Retina (tissue), 1 donor: Measurements from ENCODE around the gene TXNDC11.
A peak's percentile ranks its signal among the peaks of the same experiment; 100 is the strongest.

Source experiments
- DNase-seq: peaks from one replicate; pipeline ENCODE4 v3.0.0-alpha.2; 2016

The TXNDC11 gene

DNA sequence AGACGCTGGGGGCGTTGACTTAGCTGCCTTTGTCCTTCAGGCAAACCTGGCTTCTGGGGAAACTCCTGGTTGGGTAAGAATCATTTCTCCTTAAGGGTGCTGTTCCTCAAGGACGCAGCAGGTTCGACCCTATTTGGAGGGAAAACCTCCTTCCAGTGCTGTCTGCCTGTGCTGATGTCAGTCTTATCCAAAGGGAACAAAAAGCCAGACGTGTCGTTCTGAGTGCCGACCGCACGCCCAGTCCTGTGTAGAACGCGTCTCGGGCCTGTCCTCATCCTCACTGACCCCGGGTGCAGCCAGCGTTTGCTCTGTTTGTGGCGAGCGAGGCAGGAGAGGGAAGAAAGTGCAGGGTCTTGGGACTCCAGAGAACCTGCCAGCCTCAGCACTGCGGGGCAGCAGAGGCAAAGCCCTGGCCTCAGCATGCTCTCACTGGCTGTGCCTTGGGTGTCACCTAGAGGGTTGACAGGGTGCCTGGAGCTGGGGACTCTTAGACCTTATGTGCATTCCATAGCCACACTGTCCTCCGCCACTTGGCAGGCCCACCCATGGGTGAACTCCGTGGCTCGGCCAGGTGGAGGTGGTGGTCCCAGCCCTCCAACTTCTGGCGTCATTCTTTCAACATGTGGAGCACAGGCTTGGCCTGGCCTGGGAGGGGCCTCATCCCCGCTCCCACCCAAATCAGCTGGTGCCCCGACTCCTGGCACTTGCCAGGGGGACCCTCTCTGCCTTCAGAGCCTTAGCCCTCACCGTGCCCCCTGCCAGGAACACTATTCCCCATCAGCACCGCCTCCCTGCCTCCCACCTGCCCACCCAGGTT lies 68.4 kb downstream of the TXNDC11 start:
- peak; percentile 5 for DNase-seq

DNA sequence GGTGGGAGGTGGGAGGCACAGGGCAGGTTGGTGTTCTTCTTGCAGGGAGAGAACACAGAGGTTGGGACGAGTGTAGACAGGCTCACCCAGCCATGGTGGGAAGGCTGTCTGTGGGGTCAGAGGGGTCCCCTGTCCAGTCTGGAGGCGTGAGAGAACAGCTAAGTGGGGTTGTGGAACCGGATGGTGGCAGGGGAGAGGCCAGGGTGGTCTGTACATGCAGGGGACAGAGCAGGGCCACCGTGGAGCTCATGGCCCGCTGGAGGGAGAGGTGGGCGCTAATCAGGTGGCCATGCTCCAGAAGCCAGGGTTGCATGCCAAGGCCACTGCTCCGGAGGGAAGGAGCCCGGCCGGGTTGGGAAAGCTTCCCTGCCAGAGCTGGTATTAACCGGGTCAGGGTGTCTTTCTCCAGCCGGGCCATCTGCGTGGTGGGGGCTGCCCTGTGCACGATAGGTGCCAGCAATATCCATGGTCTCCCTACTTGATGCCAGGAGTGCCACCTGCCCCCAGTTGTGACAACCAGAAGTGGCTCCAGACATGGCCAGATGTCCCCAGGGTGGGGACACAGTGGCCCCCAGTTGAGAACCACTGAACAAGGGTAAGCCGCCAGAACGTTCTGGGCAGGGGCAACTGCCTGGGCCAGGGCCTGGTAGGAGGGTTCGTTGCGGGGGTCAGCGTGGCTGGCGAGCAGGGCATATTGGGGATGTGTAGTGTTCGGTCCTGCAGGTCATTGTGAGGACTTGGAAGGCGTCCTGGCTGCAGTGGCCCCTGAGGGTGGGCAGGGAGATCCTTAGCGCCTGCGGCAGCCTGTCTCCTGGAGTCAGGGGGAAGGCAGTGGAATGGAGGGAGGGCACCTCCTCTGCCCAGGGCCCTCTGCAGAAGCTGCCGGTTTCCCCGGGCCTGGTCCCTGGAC lies 69.3 kb downstream of the TXNDC11 start:
- peak; percentile 10 for DNase-seq

DNA sequence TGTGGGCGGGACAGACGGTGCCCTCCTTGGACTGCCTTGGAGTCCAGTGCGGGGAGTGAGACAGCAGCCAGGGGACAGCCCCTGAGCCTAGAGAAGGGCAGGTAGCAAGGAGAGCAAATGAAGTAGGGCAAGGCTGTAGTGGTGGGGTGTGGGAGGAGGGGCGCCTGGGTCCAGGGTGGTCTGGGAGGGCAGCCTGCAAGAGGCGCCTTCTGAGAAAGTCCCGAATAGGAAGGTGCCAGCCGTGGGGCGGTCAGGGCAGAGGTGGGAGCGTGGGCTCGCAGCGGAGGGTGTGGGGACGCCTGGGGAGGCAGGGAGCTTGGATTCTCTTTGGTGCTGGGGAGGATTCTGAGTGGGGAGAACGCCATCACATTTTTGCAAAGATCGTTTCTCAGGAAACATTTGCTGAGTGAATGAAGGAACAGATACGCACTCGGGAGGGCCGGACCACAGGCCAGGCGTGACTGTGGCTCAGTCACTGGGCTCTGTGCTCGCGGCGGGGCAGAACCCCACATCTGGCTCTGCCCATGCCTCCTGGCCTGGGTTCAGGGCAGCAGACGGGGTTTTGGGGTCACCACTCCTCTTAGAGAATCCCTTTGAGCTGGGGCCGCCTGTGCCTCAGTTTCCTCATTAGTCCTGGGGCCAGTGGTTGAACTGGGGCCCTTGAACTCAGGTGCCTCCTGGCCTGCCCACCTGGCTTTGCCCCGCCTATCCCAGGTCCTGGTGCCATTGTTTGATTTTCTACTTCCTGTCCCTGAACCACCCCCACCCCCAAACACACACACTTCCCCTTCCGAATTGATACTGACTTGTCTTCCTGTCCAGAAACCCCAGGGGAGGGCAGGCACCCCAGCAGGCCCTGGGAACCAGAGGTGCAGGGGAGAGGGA lies 70.2 kb downstream of the TXNDC11 start:
- no peak for DNase-seq

DNA sequence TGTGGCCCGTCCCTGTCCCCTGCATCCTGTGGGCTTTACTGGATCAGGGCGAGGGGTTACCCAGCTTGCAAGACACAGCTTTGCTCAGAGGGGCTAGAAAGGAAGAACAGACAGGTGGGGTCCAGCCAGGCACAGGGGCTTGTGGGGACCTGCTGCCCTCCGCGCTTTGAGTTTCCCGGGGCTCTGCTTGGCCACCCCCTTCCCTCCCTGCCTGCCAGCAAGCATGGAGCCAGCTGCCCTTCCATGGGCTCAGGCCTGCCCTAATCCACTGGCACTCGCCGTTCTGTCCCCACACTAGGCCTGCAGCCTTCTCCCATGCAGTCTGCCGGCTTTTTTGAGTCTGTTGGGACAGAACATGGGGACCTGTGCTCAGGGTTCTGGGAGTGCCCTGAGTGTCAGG lies 71.0 kb downstream of the TXNDC11 start:
- no peak for DNase-seq

DNA sequence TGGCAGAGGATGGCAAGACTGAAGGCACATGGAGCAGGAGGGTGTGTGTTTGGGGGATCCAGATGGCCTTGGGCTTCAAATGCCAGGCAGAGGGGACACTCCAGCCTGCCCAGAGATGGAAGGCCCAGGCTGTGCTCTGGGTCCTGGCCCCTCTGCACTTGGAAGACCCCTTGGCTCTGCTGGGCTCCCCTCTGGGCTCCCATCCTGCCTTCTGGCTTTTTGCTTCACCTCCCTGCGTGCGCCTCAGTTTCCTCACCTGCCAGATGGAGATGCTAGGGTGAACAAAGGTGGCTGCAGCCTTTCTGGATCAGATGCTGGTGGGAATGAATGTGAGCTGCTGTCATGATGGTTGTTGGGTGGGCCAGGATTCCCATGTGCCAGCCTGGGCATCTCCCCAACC lies 71.4 kb downstream of the TXNDC11 start:
- no peak for DNase-seq

DNA sequence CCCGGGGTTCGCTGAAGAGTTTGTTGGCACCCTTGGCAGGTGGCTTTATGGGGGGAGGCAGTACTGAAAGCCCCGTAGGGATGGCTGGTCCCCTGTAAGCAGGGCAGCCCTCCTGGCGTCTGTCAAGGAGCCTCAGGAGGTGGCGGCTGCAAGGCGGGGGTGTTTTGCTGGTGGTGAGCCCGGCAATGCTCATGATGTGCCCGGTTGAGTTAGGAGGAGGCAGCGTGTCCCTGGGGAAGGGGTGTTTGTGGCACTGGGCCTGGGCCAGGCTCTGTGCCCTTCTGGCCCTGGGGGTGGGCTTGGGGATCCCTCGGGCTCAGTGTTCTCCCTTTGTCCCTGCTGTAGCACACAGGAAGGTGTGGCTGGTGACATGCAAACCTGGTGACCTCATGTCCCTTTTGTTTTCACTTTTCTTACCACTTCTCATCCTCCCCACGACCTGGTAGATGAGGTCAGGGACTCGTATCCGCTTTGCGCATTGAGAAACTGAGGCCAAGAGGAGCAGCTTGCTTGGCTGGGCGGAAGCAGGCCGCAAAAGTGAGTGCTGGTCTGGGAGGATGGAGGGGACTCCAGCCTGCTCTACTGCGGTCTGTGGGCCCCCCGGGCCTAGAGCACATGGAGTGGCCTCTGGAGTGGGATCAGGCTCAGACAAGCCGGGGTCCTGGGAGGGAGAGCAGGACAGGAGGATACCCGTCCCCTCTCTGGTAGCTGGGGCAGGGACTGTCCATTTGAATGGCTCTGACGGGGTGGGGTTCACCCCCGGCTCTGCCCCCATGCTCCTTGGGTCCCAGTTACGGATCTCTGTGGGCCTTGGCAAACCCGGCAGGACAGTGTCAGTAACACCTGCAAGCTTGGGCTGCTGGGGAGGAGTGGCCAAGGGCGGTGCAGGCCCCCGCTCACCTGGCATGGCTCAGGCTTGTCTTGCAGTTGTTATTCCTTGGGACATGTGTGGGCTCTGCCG lies 72.2 kb downstream of the TXNDC11 start:
- peak; percentile 47 for DNase-seq

DNA sequence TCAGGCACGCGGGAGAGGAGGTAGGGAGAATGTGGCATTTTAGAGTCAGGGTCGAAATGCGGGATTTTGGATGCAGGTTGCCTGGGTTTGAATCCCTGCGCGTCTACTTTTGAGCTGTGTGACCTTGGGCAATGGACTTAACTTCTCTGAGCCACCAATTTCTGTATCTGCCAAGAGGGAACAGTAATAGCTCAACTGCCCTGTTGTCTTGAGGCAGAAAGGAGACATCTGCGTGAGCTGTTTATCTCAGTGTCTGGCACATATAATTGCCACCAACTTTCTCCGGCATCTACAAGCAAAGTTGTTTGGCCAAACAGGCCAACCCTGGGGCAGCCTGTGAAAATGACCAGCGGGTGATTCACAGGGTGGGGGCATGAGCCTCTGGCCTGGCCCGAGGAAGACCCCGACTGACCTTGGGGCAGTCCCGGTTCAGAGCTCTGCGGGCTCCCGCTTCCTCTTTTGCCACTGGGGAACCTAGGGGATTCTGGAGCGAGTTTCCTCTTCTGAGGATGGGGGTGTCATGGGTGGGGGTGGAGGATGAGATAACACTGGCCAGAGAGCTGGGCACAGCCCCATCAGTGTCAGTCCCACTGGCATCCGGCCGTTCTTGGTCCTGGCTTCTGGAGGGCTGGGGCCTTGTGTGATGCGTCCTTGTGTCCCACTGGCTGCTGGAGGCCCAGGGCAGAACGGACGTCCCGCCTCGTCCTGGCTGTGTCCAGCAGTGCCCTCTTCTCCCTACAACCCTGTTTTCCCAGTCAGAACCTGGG lies 73.1 kb downstream of the TXNDC11 start:
- peak; percentile 53 for DNase-seq

DNA sequence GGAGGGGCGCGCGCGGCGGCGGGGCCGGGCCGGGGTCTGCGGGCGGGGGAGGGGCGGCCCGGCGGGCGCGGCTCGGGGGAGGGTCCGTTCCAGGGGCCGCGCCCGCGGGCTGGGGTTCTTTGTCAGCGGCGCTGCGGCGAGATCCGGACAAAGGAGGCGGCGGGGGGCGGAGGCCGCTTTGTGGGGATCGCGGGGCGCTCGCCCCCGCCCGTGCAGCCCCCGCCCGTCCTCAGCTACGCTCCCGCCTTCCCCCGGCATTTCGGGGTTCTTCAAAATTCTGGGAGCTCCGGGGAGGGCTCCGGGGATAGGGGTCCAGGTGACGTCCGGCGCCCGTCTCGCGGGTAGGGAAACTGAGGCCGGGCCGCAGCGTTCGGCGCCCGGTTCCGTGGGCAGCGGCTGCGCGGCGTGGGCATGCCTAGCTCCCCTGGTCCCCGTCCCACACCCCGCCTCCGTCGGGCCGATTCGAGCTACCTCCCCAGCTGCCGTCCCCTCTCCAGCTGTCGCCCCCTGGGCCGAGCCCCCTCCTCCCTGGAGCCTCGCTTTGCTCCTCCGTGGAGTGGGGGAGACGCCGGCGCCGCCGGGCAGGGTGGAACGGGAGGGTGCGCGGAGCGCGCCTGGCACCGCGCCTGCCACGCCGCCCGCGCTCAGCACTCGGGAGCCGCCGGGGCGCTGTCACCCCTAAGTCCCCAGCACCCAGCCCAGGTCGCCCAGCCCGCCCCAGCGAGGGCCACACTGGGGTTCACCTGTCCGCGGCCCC lies 73.9 kb downstream of the TXNDC11 start:
- peak; percentile 42 for DNase-seq

DNA sequence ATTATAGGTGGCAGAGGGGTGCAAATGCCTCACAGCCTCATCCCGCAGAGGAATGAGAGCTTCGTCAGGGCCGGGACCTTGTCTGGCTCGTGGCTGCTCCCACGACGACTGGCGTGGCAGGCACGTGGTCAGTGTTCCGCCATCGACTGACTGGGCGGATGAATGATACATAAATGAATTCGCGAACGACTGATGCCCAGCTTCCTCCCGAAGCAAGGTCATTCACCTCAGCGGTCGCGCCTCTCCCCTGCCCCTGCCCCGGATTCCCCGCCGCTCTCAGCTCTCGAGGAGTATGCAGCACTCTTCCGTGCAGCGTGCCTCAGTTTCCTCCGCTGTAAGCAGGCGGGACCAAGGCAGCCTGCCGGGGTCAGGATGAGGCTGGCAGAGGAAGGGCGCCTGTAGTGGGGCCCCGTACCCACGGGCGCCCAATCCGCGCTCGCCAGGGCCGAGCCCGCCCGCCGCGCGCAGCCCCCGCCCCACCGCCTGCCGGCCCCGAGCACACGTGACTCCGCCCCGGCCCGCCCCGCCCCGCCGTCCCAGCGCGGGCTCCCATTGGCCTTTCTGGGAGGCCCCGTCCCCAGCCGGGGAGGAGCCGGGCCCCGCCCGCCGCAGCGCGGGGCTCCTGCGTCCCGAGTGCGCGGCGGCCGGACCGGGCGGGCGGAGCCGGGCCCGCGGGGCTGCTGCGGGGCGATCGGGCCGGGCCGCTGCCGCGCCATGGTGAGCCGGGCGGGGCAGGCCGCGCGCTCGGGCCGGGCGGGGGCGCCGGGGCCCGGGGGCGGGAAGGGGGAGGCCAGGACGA lies 74.6 kb downstream of the TXNDC11 start, which contains the start of gene SNN:
Gene SNN (plus strand): TSS at position 632 of the 799 bp plus-strand sequence. CDS start 7,605 bp downstream, outside the sequence.
- peak; percentile 76 for DNase-seq

DNA sequence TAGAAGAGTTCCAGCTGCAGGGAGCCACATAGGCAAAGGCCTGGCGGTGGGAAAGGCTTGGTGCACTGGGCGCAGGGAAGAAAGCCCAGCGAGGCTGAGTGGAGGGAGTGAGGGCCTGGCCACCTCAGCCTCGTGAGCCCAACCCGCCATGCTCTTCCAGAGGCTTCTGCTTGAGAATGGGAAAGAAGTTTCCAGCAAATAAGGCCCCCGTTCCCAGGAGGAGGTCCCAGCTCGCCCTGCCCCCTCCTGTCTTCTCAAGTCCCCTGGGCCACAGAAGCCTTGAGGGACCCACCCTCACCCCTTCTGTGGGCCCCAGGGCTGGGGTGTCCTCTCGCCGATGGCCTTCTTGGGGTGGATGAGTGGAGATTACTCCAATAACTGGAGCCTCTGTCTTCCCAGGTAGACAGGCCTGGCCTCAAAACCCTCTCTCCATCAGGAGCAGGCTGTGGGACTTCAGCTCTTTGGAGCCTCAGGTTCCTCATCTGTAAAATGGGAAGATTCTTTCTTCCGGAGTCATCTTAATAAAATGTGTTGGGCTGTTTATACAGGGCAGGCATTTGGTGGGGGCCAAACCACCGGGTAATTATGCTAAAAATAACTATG lies 75.3 kb downstream of the TXNDC11 start:
- DNase-seq, result no peak

DNA sequence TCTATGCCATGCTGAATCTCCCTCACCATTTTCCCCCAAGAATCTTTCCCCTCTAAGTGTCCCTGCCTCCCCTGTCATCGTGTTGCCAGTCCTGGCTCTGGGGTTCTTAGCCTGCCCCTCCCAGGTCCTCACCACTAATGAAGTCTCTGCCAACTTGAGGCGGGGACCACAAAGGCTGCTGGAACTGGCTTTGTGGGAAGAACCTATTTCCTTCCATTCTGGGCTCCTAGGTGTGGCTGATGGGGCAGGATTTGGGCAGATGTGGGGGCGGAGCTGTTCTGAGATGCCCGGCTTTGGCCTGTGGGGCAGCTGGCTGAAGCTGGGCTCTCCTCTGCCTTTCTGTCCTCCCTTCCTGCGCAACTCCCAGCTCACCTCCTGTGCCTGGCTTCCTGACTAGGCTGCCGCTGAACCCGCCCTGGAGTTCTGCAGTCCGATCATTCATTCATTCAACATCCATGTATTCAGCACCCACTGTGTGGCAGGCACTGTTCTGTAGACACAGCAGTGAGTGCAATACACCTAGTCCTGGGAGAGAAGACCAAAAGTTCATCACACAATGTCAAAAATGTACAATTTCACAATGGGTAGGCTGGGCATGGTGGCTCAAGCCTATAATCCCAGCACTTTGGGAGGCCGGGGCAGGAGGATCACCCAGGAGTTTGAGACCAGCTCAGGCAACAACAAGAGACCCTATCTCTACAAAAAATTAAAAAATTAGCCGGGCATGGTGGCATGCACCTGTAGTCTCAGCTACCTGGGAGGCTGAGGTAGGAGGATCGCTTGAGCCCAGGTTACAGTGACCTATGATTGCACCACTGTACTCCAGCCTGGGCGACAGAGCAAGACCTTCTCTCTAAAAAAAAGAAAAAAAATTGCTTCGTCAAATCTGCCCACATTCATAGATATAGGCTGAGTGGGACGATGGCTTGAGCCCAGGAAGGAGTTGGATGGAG lies 76.3 kb downstream of the TXNDC11 start:
- peak; percentile 8 for DNase-seq

DNA sequence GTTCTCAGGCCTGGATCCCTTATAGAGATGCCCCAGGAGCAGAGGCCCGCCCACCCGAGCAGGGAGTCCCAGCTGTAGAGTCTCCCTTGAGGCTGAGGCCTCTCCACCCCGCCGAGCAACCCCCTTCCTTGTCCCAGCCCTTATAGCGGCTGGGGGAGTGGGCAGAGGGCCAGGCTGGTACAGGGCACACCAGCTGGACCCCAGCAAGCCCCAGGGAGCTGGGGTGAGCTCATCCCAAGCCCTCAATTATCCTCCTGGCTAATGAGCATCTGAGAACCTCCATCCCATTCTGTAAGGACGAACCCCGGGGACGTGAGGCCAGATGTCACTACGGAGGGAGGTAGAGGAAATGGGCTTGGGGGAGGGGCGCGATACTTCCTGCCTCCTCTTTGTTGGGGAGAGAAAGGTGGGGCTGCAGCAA lies 77.6 kb downstream of the TXNDC11 start:
- DNase-seq, result peak; percentile 60

DNA sequence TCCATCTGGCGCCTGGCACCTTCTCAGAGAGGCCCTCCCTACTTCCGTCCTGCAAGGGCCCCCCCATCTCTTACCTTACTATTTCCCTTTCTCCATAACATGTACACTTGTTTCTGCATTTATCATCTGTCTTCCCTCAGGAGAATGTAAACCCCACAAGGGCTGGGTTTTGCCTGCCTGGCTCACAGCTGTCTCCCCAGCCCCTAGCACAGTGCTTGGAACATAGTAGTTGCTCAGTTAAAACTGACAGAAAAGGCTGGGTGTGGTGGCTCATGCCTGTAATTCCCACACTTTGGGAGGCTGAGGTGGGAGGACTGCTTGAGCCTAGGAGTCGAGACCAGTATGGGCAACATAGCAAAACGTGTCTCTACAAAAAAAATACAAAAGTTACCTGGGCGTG lies 80.1 kb downstream of the TXNDC11 start:
- no peak for DNase-seq

DNA sequence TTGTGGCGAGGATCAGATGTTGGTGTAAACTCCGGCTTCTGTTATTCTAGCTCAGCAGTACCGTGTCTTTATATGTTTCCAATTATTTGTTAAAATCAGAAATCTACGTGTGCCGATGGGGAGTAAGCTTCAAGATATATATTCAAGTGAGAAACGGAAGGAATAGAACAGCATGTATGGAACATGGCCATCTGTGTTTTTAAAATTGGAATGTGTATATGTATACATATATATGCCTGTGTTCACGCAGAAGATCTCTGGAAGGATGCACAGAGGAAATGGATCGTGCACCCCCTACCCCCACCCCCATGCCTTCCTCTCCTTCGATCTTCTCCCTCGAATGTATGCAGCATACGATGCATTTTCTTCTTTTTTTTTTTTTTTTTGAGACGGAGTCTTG lies 82.1 kb downstream of the TXNDC11 start:
- no peak for DNase-seq

DNA sequence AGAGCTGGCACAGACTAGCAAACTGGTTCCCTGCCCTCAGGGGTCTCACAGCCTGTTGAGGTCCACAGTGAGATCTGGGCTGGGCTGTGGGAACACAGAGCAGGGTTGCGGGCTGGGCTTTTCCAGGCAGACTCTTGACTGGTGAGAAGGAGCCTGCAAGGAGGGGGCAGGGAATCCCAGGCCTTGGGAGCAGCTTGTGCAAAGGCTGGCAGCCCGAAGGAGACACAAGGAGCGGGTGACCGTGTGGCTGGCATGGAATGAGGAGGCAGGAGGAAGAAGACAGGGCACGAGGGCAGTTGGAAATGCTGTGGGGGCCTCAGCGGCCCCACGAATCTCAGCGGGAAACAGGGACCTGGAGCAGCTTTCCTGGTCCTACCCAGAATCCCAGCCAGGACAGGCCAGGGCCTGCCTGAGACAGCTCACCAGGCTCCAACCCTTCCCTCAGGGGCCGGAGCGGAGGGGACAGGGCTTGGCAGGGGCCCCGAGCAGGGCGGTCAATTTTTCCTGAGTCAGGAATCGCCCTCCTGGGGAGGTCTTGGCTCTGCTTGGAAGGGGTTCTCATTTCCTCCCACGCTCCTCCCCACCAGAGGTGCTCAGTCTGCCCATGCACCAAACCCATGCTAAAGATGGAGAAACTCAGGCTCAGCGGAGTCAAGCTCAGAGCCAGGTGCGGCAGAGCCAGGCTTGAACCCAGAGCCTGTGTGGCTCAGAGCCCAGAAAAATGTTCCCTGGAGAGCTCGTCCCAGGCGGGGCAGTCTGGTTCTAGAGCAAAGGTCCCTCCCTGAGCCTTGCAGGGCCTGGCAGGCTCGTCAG lies 83.6 kb downstream of the TXNDC11 start:
- DNase-seq, result no peak

DNA sequence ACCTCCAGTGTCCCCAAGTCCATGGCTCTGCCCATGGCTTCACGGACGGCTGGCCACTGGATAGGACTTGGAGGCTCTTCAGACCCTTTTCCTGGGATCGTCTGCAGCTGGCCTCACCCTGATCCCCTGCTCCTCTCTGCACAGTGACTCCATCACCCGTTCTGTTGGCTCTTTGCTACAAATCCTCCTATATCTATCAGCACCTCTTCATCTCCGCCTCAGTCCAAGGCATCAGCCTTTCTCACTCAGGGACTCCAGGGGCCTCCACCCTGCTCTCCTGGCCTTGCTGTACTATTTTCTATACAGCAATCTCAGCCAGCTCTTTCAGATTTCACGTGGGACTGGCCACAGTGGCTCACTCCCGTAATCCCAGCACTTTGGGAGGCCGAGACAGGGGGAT lies 85.1 kb downstream of the TXNDC11 start:
- no peak for DNase-seq
